HG03095 (cell line): Measurements from ENCODE around the gene MSI2.

Source experiments
- ATAC-seq: cut with Tn5 transposase; IDR thresholded peaks from one replicate; pipeline ENCODE4 v1.9.1; 2021; ENCODE audit warnings: moderate library complexity; ENCODE audit not compliant: unreplicated experiment

MSI2 gene

GRCh38 chr17:57406981-57407286 lies 150.6 kb downstream of the MSI2 start:
- no peak for ATAC-seq

GRCh38 chr17:57407287-57408070 lies 151.2 kb downstream of the MSI2 start:
- ATAC-seq = no peak

- ATAC-seq = peak; percentile 67
Measured at GRCh38 chr17:57408071-57408811, 151.9 kb downstream of the MSI2 start.

GRCh38 chr17:57410169-57410568 lies 153.8 kb downstream of the MSI2 start:
- ATAC-seq = no peak

- ATAC-seq = no peak
Measured at GRCh38 chr17:57412520-57413096, 156.3 kb downstream of the MSI2 start.

GRCh38 chr17:57413848-57414651 lies 157.7 kb downstream of the MSI2 start:
- no peak for ATAC-seq

- ATAC-seq = no peak
Measured at GRCh38 chr17:57415751-57416207, 159.5 kb downstream of the MSI2 start.

- no peak for ATAC-seq
Measured at GRCh38 chr17:57416369-57416768, 160.0 kb downstream of the MSI2 start.

- ATAC-seq = no peak
Measured at GRCh38 chr17:57417956-57418355, 161.6 kb downstream of the MSI2 start.

- no peak for ATAC-seq
Measured at GRCh38 chr17:57418463-57419246, 162.3 kb downstream of the MSI2 start.

- ATAC-seq = no peak
Measured at GRCh38 chr17:57419940-57420550, 163.7 kb downstream of the MSI2 start.

GRCh38 chr17:57420734-57421717 lies 164.7 kb downstream of the MSI2 start:
- ATAC-seq = no peak

- ATAC-seq = peak; percentile 60
Measured at GRCh38 chr17:57422574-57423164, 166.3 kb downstream of the MSI2 start.

GRCh38 chr17:57423541-57423940 lies 167.2 kb downstream of the MSI2 start:
- ATAC-seq = no peak

GRCh38 chr17:57424273-57424672 lies 167.9 kb downstream of the MSI2 start:
- no peak for ATAC-seq

- ATAC-seq = no peak
Measured at GRCh38 chr17:57424777-57425188, 168.5 kb downstream of the MSI2 start.

- no peak for ATAC-seq
Measured at GRCh38 chr17:57425431-57425830, 169.1 kb downstream of the MSI2 start.
